ENCODE results near the gene RELA.
A peak's percentile ranks its signal among the peaks of the same experiment; 100 is the strongest.

GRCh38 chr11:65640483-65641296, 22.0 kb downstream of the RELA start:
- TF ChIP-seq POLR2A (IDR thresholded peaks at IDR 0.05) (peak in 1 of 4 donors; percentile 30), CTCF (IDR thresholded peaks at IDR 0.05) (no peak), POLR2AphosphoS5 (IDR thresholded peaks at IDR 0.05) (no peak), EP300 (IDR thresholded peaks at IDR 0.05) (no peak)

Measured in upper lobe of left lung (tissue), 4 donors.